Measurements from ENCODE around the gene CYP39A1. TPM values are rescaled to one million over a fixed set of nuclear protein-coding genes. Genes with fewer than 3 reads are reported as not detected.

The CYP39A1 gene
- polyA plus RNA-seq, 3 donors: 1.7 to 4.9 (median 4.8) TPM

- WGBS, 3 donors: 85 to 86% (median 86%) methylated on average over 8 of the region's 8 CpGs
- no peak overlapping the region for H3K27ac ChIP-seq (ENCODE audit: low read depth, low read length)
Observed at GRCh38 chr6:46501136-46502089, 151.2 kb downstream of the CYP39A1 start.

GRCh38 chr6:46500382-46500781 is 152.2 kb downstream of the CYP39A1 start:
- no peak overlapping the region for H3K27ac ChIP-seq (ENCODE audit: low read depth, low read length)

Other genes starting within 250 kb of the CYP39A1 start
- gene RCAN2, start 161.4 kb downstream of the CYP39A1 start, polyA plus RNA-seq: 1 to 10 TPM; 1.9 to 8.4 (median 4.7) TPM
- 10 to 100 TPM in 1 of 3 donors, 1 to 10 TPM in 2; 8.2 to 11.0 (median 9.7) TPM for gene SLC25A27, start 157 bp upstream of the CYP39A1 start, polyA plus RNA-seq
- under 1 TPM; 0.07 to 0.34 (median 0.07) TPM for gene TDRD6, start 35.1 kb upstream of the CYP39A1 start, polyA plus RNA-seq
- gene PLA2G7, start 82.6 kb upstream of the CYP39A1 start, polyA plus RNA-seq: under 1 TPM; 0.25 to 0.74 (median 0.34) TPM
- gene ANKRD66, start 94.1 kb upstream of the CYP39A1 start, polyA plus RNA-seq: not detected
- gene MEP1A, start 140.6 kb upstream of the CYP39A1 start, polyA plus RNA-seq: under 1 TPM in 2 of 3 donors, not detected in 1; 0.05 to 0.09 TPM